ES-I3 (cell line): ENCODE data around the gene APOA5.
"Not testable (repeated sequence)": the region's sequence is repeated elsewhere in the genome, so short reads cannot be mapped to it uniquely, and the experiment has no call there.

Source experiments
- H3K36me3 ChIP-seq: 2 replicates; pipeline ENCODE4 v1.6.1; 2013; ENCODE audit warnings: mild to moderate bottlenecking, low read length, control low read depth, moderate library complexity; ENCODE audit not compliant: insufficient read depth
- H3K4me1 ChIP-seq: 2 replicates; pipeline ENCODE4 v1.6.1; 2013; ENCODE audit warnings: mild to moderate bottlenecking, control low read depth, low read length; ENCODE audit not compliant: insufficient read depth
- H3K9ac ChIP-seq: 2 replicates; pipeline ENCODE4 v1.6.1; 2013; ENCODE audit warnings: low read depth, mild to moderate bottlenecking, low read length, moderate library complexity
- H3K9me3 ChIP-seq: 2 replicates; pipeline ENCODE4 v1.6.1; 2013; ENCODE audit warnings: mild to moderate bottlenecking, low read length, moderate library complexity; ENCODE audit not compliant: control insufficient read depth, insufficient read depth

Gene APOA5

DNA sequence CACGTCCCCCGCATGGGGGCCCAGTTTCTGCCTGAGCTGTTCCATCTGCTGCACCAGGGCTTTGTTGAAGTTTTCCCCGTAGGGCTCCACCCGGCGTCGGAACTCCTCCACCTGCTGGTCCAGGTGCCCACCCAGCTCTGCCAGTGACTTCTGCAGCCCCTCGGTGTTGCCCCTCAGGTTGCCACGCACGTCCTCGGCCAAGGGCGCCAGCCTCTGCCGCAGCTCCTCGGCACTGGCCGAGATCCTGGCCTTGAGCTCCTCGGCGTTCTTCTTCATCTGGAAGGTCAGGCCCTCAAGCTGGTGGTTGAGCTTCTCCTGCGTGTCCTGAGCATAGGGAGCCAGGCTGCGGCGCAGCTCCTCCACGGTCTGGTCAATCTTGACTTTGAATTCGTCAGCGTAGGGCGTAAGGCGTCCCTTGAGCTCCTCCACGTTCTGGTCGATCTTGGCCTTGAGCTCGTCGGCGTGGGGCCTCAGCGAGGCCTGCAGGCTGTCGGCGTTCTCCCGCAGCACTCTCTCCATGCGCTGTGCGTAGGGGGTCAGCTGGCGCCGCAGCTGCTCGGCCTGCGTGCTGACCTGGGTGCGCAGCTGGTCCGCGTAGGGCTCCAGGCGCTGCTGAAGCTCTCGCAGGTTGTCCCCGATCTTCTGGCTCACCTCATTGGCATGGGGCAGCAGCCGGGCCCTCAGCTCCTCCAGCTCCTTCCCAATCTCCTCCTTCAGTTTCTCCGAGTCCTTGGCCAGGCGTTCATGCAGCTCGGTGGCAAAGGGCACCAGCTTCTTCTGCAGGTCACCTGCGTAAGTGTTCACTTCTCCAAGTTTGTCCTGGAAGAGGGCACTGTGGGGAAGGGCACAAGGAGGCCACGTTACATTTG, 29.6 kb upstream of the APOA5 start:
- no peaks in the 10 kb centered on the region for H3K36me3 ChIP-seq
- no peak overlapping the region for H3K9ac ChIP-seq
- H3K4me1 ChIP-seq: no peaks in the 10 kb centered on the region
- H3K9me3 ChIP-seq: no peaks in the 10 kb centered on the region

GRCh38 chr11:116819049-116819448, 27.4 kb upstream of the APOA5 start:
- Histone ChIP-seq H3K9me3 (no peaks in the 10 kb centered on the region), H3K9ac (no peak overlapping the region), H3K36me3 (no peaks in the 10 kb centered on the region), H3K4me1 (no peaks in the 10 kb centered on the region)

- Histone ChIP-seq H3K4me1 (no peaks in the 10 kb centered on the region), H3K36me3 (no peaks in the 10 kb centered on the region), H3K9me3 (no peaks in the 10 kb centered on the region), H3K9ac (no peak overlapping the region)
Measured at GRCh38 chr11:116814502-116814901, 22.8 kb upstream of the APOA5 start.

DNA sequence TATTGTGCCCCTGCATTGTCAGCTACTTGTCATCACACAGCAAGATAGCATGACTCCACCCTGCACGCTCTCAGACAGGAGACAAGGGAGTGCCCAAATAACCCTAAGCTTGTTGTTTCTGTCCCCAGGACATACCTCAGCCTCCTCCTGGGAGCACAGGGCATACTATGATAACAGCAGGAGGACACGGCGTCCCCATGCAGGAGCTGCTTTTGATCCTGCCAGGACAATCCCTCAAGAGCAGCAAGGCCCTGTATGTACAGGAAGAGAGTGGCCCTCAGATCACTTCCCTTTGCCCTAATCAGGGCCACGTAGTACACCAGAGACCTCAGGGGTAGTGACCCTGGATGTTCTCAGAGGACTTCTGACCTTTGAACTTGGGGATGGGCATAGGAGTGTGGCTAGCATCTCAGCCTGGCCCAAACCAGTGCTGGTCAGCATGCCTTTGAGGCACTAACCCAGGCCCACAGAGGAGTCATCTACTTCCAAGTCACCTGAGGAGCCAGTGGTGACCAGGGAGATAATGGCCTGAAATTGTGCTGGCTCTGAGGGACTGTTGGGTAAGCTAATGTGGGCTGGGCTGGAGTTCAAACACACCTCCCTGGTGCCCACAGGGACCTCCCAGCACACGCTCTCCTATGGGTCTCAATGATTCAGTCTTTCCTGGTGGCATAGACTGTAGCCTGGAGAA, 22.2 kb upstream of the APOA5 start:
- no peaks in the 10 kb centered on the region for H3K9me3 ChIP-seq
- H3K36me3 ChIP-seq: no peaks in the 10 kb centered on the region
- H3K9ac ChIP-seq: no peak overlapping the region
- no peaks in the 10 kb centered on the region for H3K4me1 ChIP-seq

DNA sequence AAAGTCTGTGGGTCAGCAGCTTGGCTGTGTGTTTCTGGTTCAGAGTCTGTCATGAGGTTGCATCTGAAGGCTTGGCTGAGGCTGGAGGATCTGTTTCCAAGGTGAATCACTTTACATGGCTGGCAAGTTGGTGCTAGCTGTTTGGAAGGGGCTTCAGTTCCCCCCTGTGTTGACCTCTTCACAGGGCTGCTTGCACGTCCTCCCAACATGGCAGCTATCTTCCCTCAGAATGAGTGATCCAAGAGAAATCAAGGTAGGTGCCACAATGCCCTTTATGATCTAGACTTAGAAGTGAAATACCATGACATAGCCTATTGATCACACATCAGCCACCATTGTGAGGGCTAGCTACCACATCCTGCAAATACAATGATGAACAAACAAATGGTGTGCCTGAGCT, 21.5 kb upstream of the APOA5 start:
- H3K9ac ChIP-seq: no peak overlapping the region
- H3K4me1 ChIP-seq: no peaks in the 10 kb centered on the region
- H3K36me3 ChIP-seq: no peaks in the 10 kb centered on the region
- H3K9me3 ChIP-seq: no peaks in the 10 kb centered on the region

DNA sequence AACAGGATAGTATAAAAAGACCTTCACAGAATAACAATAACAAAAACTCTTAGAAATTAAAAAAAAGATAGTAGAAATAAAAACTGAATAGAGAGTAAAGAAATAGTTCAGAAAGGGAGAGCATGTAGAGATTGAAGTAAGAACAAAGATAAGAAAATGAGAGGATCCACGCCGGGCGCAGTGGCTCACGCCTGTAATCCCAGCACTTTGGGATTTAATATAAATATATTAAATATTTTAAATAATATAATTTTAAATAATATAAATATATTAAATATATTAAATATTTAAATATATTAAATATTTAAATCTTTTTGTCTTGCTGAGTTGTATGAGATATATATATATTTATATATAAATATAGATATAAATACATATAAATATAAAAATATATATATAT, 20.4 kb upstream of the APOA5 start:
- no peaks in the 10 kb centered on the region for H3K4me1 ChIP-seq
- H3K9ac ChIP-seq: no peak overlapping the region
- no peaks in the 10 kb centered on the region for H3K9me3 ChIP-seq
- H3K36me3 ChIP-seq: no peaks in the 10 kb centered on the region

DNA sequence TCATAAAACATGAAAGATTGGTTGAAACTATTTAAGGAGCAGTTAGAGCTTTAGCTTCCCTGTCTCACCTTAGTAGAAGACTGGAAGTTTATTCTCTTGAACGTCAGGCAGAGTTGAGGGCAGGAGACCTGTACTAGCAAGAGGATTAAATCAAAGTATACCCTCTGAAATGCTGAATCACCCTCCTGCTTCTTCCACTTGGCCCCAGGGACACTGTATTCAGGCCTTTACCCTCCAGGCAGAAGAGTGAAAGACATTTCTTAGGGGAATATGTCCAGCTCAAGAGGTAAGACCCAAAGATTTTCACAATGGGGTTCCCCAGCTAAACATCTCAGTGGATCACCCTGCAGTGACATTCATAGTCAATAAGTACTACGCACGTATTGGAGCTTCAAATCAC, 19.5 kb upstream of the APOA5 start:
- Histone ChIP-seq H3K9ac (no peak overlapping the region), H3K4me1 (no peaks in the 10 kb centered on the region), H3K9me3 (no peaks in the 10 kb centered on the region), H3K36me3 (no peaks in the 10 kb centered on the region)

DNA sequence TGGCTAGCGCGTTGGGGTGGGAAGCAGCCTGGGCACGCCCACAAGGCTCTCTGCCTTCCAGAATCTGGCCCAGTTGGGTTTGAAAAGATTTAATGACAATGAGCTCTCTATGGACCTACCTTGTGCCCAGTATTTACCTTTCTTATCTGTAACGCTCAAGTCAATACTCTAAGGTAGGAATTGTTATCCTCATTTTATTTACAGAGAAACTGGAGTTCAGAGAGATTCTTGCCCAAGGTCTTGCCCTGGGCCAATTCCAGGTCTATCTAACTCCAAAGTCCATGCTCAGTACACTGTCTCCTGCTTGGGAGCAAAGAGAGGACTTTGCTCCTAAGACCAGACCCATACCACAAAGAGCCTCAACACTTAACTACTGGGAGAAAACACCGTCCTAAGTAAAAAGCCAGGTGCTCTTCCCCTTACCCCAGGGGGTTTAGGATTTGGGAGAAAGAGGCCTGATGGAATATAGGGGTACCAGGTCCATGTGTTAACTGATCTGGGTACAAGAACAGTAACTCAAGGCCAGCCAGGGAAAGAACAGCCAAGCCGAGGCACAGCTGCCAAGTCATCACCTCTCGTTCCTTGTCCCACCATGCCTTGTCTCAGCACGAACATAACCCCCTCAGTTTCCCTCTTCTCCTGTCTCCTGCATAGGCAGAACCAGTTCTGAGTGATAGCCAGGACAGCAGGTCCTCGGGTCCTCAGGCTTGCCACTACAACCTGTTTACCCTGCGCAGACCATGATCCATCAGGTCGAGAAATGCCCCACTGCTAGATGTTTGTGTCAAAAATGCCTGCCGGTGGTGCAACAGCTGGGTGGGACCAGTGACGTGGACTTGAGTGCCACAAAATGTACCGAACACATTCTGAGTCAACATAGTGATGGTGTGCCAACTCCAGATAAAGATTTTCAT, 16.8 kb upstream of the APOA5 start:
- H3K9ac ChIP-seq: no peak overlapping the region
- H3K36me3 ChIP-seq: no peaks in the 10 kb centered on the region
- H3K9me3 ChIP-seq: no peaks in the 10 kb centered on the region
- H3K4me1 ChIP-seq: no peaks in the 10 kb centered on the region

GRCh38 chr11:116807601-116808261, 16.1 kb upstream of the APOA5 start:
- H3K4me1 ChIP-seq: no peaks in the 10 kb centered on the region

GRCh38 chr11:116804001-116804400, 12.3 kb upstream of the APOA5 start:
- Histone ChIP-seq H3K36me3 (no peaks in the 10 kb centered on the region), H3K9ac (no peak overlapping the region), H3K4me1 (no peaks in the 10 kb centered on the region), H3K9me3 (no peaks in the 10 kb centered on the region)

More at GRCh38 chr11:116807601-116808261, 16.1 kb upstream of the APOA5 start:
- H3K36me3 ChIP-seq: no peaks in the 10 kb centered on the region
- H3K9me3 ChIP-seq: no peaks in the 10 kb centered on the region
- no peak overlapping the region for H3K9ac ChIP-seq

GRCh38 chr11:116801662-116802061, 10.0 kb upstream of the APOA5 start:
- H3K9me3 ChIP-seq, H3K36me3 ChIP-seq, H3K4me1 ChIP-seq, H3K9ac ChIP-seq: not testable (repeated sequence)

DNA sequence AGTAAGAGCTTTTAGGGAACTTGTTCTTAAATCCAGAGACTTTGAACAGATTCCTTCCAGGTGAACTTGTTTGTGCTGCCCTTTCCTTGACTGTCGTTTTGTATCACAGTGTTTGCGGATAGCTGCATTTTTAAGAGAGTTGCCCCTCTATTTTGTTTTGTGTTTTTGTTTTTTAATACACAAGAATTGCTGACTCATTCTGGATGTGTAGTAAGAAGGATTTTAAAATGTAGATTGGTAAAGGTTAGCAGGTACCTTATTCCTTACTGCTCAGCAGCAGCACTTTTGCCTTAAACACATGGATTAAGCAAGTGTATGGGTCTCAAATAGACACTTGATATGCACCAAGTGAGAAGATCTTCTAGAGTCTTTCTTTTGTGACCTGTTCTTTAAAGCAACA, 8.9 kb upstream of the APOA5 start:
- Histone ChIP-seq H3K9ac (no peak overlapping the region), H3K4me1 (no peaks in the 10 kb centered on the region), H3K36me3 (no peaks in the 10 kb centered on the region), H3K9me3 (no peaks in the 10 kb centered on the region)

- H3K4me1 ChIP-seq: no peaks in the 10 kb centered on the region
- H3K36me3 ChIP-seq: no peaks in the 10 kb centered on the region
- no peak overlapping the region for H3K9ac ChIP-seq
- no peaks in the 10 kb centered on the region for H3K9me3 ChIP-seq
Measured at GRCh38 chr11:116798368-116798767, 6.7 kb upstream of the APOA5 start.

GRCh38 chr11:116797816-116798215, 6.1 kb upstream of the APOA5 start:
- H3K9ac ChIP-seq: no peak overlapping the region
- H3K4me1 ChIP-seq: no peaks in the 10 kb centered on the region
- no peaks in the 10 kb centered on the region for H3K36me3 ChIP-seq
- no peaks in the 10 kb centered on the region for H3K9me3 ChIP-seq
